Medulla oblongata (tissue), 1 donor: Measurements from ENCODE around the gene TSNAX.
"Not testable (repeated sequence)": the region's sequence is repeated elsewhere in the genome, so short reads cannot be mapped to it uniquely, and the experiment has no call there.

ENCODE experiments used
- DNase-seq: peaks from one replicate; pipeline ENCODE4 v3.0.0-alpha.2; 2015; ENCODE audit errors: extremely low spot score

TSNAX gene, protein sequence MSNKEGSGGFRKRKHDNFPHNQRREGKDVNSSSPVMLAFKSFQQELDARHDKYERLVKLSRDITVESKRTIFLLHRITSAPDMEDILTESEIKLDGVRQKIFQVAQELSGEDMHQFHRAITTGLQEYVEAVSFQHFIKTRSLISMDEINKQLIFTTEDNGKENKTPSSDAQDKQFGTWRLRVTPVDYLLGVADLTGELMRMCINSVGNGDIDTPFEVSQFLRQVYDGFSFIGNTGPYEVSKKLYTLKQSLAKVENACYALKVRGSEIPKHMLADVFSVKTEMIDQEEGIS

GRCh38 chr1:231528172-231529029, at the start of gene TSNAX:
Gene TSNAX (plus strand): TSS chr1:231528669. CDS start chr1:231528811, 142 bp downstream.
- peak; percentile 95 for DNase-seq

GRCh38 chr1:231478811-231479210, 49.7 kb upstream of the TSNAX start:
- no peak for DNase-seq

- no peak for DNase-seq
These were observed 48.5 kb upstream of the TSNAX start for GRCh38 chr1:231480008-231480407.

DNA sequence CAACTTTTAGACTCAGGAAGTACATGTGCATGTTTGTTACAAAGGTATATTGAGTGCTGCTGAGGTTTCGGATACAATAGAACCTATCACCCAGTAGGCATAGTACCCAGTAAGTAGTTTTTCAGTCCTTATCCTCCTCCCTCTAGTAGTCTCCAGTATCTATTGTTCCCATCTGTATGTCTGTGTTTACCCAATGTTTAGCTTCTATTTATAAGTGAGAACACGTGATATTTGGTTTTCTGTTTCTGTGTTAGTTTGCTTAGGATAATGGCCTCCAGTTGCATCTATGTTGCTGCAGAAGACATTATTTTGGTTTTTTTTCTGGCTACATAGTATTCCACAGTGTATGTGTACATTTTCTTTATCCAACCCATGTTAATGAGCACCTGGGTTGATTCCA, 47.2 kb upstream of the TSNAX start:
- DNase-seq, result no peak

- DNase-seq, result no peak
These were observed 43.3 kb upstream of the TSNAX start for GRCh38 chr1:231485029-231485784.

GRCh38 chr1:231487019-231487418, 41.5 kb upstream of the TSNAX start:
- no peak for DNase-seq

- no peak for DNase-seq
These were observed 40.6 kb upstream of the TSNAX start for GRCh38 chr1:231487910-231488309.

GRCh38 chr1:231493421-231494185, 34.9 kb upstream of the TSNAX start:
- peak; percentile 12 for DNase-seq

- DNase-seq, result no peak
These were observed 33.9 kb upstream of the TSNAX start for GRCh38 chr1:231494439-231495110.

DNA sequence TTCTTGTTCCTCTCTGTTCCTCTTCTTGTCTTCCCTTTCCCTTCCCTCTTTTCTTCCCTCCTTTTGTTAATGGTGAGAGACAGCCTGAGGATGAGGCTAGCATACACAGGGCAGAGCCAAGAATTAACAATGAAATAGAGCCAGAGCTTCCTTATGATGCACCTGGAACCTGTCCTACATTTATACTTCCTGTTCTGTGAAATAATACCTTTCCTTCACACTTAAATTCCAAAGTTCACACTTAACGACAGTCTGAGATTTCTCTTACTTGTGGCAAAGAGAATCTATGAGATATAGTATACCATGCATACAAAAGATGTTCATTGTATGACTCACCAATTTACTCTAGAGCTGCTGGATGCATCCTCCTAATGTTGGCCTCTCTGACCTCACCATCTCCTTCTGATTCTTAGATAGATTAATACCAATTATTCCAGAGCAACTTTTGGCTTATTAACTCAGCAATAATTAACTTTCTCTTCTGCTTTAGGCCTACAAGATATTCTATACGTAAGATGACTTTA, 30.8 kb upstream of the TSNAX start:
- no peak for DNase-seq

DNA sequence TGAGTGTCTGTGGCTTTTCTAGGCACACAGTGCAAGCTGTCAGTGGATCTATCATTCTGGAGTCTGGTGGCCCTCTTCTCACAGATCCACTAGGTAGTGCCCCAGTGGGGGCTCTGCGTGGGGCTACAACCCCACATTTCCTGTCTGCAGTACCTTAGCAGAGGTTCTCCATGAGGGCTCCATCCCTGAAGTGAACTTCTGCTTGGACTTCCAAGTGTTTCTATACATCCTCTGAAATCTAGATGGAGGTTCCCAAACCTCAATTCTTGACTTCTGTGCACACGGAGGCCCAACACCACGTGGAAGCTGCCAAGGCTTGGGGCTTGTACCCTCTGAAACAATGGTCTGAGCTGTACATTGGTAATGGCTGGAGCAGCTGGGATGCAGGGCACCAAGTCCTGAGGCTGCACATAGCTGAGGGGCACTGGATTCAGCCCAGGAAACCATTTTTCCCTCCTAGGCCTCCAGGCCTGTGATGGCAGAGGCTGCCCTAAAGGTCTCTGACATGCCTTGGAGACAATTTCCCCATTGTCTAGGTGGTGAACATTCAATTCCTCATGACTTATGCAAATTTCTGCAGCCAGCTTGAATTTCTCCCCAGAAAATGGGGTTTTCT, 29.2 kb upstream of the TSNAX start:
- DNase-seq, result no peak

GRCh38 chr1:231500666-231501065, 27.8 kb upstream of the TSNAX start:
- DNase-seq, result no peak

DNA sequence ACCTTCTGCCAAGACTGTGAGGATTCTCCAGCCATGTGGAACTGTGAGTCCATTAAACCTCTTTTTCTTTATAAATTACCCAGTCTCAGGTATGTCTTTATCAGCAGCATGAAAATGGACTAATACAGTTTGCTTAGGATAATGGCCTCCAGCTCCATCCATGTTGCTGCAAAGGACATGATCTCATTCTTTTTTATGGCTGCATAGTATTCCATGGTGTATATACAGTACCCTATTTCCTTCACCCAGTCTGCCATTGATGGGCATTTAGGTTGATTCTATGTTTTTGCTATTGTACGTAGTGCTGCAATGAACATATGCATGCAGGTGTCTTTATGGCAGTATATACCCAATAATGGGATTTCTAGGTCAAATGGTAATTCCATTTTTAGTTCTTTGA, 25.3 kb upstream of the TSNAX start:
- not testable (repeated sequence) for DNase-seq

DNA sequence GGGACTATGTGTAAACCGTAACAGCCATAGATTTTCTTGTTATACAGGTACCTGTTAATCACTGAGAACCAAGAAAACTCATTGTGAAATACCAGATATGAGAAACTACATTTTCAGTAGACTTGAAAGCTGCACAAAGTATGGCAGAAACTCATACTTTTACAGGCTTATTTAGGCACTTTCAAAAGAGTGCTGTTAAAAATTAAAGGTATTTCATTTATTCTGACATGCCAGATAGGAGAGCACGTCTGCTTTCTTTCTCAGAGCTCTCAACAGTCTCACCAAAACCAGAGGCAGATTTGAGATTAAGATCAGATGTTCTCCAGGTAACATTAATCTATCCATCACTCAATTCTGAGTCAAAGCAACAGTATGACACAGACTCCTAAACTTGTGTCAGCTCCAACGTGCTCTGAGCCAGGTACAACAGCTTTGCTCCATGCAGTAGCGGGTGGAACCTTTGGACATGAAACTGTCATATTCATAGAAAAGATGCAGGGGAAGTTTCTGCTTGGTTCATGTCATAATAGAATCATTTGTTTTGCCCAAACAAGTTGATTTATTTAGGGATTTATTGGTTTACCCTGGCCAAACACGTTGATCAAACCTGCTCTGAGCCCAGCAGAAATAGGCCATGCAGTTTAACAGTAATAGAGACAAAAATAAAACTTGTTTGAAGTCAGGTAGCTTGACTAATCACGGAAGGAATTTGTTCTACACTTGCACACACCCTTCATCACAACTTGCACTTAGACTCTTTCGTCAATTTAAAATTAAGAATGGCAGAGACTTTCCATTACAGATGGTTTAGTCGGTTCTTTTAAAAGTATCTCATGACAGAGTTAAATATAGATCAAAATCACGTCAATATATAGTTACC, 20.8 kb upstream of the TSNAX start:
- no peak for DNase-seq

DNA sequence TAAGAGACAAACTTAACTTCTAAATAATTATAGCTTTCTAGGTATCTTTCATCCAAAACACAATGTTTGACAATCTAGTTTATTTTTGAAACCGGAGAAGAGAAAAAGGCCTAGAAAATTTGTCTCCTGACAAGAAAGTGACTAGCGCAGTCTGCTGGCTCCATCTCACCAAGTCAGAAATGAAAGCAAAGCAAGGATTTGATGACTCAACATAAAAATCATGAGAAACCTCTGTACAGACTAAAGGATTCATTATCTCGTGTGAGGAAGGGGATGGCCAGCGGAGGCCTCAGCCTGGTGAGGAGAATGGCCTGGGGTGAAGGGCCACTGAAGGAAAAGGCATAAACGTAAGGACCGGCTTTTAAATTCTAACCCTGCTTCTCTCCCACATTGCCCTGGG, 20.0 kb upstream of the TSNAX start:
- no peak for DNase-seq

DNA sequence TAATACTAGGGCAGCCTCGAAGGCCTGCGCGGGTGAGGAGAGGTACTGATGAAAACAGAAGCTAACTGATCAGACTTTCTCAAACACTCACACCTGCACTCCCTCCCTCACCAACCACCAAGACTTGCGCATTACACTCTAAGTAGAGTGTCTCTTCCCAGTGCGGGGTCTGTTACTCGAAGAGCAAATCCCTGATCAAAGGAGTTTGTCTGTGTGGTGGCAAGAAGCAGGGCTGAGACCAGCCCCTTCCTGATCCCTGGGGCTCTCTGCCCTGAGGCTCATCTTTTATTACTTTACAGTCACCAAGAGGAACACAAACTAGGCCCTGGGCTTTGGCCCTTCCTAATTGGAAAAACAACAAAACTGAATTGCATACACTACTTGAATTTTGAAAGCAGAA, 19.5 kb upstream of the TSNAX start:
- no peak for DNase-seq

DNA sequence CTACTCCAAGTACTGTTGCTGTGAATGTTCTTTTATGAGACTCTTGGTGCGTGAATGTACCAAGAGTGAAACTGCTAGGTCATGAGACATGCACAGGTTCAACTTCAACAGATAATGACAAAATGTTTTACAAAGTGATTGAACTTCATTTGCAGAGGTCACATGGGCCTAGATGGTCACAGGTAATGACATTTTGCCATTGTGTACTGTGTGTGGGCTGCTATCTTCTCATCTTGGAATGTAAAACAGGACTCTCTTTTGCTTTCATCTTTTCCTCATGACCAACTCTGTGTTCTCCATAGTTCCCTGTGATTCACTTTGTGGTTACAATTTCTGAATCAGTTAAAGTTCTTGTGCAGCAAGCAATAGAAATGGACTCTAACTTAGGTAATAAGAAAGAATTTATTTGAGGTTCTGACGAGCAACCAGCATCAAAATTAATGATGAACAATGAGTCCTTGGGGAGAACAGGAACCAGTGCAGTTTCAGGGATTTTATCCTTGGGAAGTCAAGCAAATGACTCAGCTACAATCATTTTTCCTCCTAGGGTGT, 16.2 kb upstream of the TSNAX start:
- DNase-seq, result no peak

DNA sequence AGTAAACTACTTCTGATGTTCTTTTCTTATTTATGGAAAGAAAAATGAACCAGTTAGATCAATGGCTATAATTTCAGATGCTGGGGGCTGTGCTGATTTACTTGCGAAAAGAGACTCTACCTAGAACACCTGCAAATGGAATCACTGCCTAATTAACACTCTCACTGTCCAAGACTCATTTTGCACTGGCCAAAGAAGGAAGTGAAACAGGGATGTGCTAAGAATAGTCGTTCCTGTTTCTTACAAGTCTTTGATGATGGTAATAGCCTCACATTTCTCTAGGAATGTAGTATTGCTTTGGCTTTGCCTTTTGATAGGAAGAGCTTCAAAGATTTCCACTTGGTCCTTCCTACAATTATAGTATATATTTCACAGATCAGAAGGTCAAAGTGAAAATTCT, 12.7 kb upstream of the TSNAX start:
- DNase-seq, result peak; percentile 62

DNA sequence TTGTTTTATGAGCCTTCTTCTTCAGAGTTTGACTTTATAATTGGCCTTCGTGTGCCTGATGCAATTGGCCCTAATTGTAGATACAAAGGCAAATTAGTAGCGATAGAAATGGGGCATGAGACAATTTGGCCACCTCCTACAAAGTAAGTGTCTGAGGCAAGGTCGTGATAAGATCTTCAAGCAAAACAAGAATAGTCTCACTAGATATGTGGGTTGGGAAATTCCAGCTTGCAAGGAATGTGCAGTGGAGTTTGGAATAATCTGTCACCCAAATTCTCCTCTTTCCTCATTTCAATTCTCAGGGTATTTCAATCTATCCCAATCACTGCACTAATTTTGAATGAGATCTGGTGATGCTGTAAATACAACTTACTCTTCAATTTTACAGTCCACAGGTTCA, 11.4 kb upstream of the TSNAX start:
- no peak for DNase-seq
